DND-41 (cell line): ENCODE data around the gene ZNF474.

ENCODE experiments used
- ATAC-seq: fragments of 200-7000 bp; cut with Tn5 transposase; 3 replicates; pipeline ENCODE4 v1.9.1; 2021; ENCODE audit warnings: low read depth; ENCODE audit not compliant: insufficient read depth
- DNase-seq: peaks from one replicate; pipeline ENCODE4 v3.0.0-alpha.2; 2020
- H2AFZ ChIP-seq: 2 replicates; pipeline ENCODE4 v1.6.0; 2012; ENCODE audit warnings: low read depth, low read length
- H3K27ac ChIP-seq: 2 replicates; pipeline ENCODE4 v1.5.1; 2012; ENCODE audit warnings: low read length, inconsistent platforms
- H3K27me3 ChIP-seq: fragments of 200-600 bp; sonication (generic); 2 replicates; pipeline ENCODE4 v1.6.0; 2012; ENCODE audit warnings: low read length, mild to moderate bottlenecking, inconsistent platforms; ENCODE audit not compliant: insufficient read depth, poor library complexity
- H3K36me3 ChIP-seq: 2 replicates; pipeline ENCODE4 v1.5.1; 2012; ENCODE audit warnings: low read length, inconsistent platforms; ENCODE audit not compliant: insufficient read depth
- H3K4me1 ChIP-seq: 2 replicates; pipeline ENCODE4 v1.5.1; 2012; ENCODE audit warnings: mild to moderate bottlenecking, low read length; ENCODE audit not compliant: insufficient read depth
- H3K4me2 ChIP-seq: 2 replicates; pipeline ENCODE4 v1.6.0; 2012; ENCODE audit warnings: mild to moderate bottlenecking, moderate library complexity, low read length, inconsistent platforms; ENCODE audit not compliant: insufficient read depth
- H3K4me3 ChIP-seq, 2 experiments: fragments of 200-600 bp in 1 of 2; shearing (Covaris generic) in 1 of 2; 2 replicates each; pipeline ENCODE4 v1.5.1; 2012 to 2016; ENCODE audit warnings: inconsistent platforms in 2 of 2, low read length in 2 of 2, mild to moderate bottlenecking in 2 of 2, low read depth in 1 of 2, moderate library complexity in 1 of 2
- H3K79me2 ChIP-seq: 2 replicates; pipeline ENCODE4 v1.6.0; 2012; ENCODE audit warnings: low read length, inconsistent platforms; ENCODE audit not compliant: insufficient read depth
- H3K9ac ChIP-seq: 2 replicates; pipeline ENCODE4 v1.6.0; 2012; ENCODE audit warnings: low read depth, mild to moderate bottlenecking, inconsistent platforms, low read length, moderate library complexity
- H3K9me3 ChIP-seq: 2 replicates; pipeline ENCODE4 v1.5.1; 2012; ENCODE audit warnings: low read length, moderate library complexity, mild to moderate bottlenecking, inconsistent platforms; ENCODE audit not compliant: insufficient read depth, severe bottlenecking
- H4K20me1 ChIP-seq: 2 replicates; pipeline ENCODE4 v1.6.0; 2012; ENCODE audit warnings: low read length; ENCODE audit not compliant: insufficient read depth
- EZH2 ChIP-seq: IDR thresholded peaks from 3 replicates; pipeline ENCODE4 v1.6.1; 2012; ENCODE audit warnings: borderline replicate concordance, low read depth, mild to moderate bottlenecking, moderate library complexity, low read length, inconsistent platforms; ENCODE audit not compliant: severe bottlenecking
- TF ChIP-seq, protein P1 (sequence below): IDR thresholded peaks from 2 replicates; pipeline ENCODE4 v1.5.1; 2012; ENCODE audit warnings: borderline replicate concordance, low read length, moderate library complexity, mild to moderate bottlenecking; ENCODE audit not compliant: poor library complexity, severe bottlenecking; ENCODE audit errors: extremely low read depth

ZNF474 gene

DNA sequence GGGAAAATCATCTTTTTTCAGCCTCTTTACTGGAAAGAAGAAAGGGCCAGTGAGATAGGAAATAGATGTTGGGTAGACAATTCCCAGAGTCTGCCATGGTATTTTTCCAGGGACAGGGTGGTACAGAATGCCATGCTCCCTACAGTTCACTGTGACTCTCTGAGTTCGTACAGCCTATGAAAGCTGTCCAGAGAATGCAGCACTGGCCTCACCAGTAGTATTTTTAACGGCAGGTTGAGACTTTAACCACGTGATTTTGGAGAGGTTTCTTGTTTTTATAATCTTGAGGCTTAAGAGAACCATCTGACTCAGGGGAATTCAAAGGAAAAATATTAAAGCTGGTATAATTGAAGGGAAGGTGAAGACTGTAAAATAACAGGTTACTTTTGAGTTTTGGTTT is 10.1 kb upstream of the ZNF474 start:
- Histone ChIP-seq H3K27ac (no peak overlapping the region), H3K36me3 (no peaks in the 10 kb centered on the region), H3K79me2 (no peaks in the 10 kb centered on the region), H3K9me3 (no peaks in the 10 kb centered on the region), H3K9ac (no peak overlapping the region), H3K4me2 (no peak overlapping the region), H4K20me1 (no peaks in the 10 kb centered on the region), H3K4me1 (no peaks in the 10 kb centered on the region), H3K4me3 (no peak overlapping the region), H2AFZ (no peak overlapping the region), H3K27me3 (no peaks in the 10 kb centered on the region)
- DNase-seq (no peak), ATAC-seq (no peak)
- TF ChIP-seq, protein P1, sequence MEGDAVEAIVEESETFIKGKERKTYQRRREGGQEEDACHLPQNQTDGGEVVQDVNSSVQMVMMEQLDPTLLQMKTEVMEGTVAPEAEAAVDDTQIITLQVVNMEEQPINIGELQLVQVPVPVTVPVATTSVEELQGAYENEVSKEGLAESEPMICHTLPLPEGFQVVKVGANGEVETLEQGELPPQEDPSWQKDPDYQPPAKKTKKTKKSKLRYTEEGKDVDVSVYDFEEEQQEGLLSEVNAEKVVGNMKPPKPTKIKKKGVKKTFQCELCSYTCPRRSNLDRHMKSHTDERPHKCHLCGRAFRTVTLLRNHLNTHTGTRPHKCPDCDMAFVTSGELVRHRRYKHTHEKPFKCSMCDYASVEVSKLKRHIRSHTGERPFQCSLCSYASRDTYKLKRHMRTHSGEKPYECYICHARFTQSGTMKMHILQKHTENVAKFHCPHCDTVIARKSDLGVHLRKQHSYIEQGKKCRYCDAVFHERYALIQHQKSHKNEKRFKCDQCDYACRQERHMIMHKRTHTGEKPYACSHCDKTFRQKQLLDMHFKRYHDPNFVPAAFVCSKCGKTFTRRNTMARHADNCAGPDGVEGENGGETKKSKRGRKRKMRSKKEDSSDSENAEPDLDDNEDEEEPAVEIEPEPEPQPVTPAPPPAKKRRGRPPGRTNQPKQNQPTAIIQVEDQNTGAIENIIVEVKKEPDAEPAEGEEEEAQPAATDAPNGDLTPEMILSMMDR = no peak
- TF ChIP-seq EZH2 = no peak

GRCh38 chr5:122120493-122120892 is 8.9 kb upstream of the ZNF474 start:
- DNase-seq = no peak
- no peak for ATAC-seq

DNA sequence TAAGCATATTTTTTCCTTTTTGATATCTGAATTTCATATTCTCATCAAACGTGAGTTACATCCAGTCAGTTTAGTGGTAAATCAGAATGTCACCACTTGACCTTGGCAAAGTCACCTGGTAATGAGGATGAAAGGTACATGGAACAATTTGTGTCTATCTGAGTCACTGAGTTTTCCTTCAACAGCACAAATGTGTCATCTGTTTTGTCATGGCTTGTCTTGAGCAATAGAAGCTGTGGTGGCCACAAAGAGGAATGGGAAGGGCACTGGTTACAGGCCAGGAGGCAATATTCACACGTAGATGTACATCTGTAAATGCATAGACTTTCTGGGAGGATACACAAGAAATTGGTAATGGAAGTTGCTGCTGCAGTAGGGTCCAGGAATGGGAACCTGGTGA is 8.4 kb upstream of the ZNF474 start:
- Histone ChIP-seq H3K4me2 (no peak overlapping the region), H4K20me1 (no peaks in the 10 kb centered on the region), H3K36me3 (no peaks in the 10 kb centered on the region), H3K4me1 (no peaks in the 10 kb centered on the region), H3K9ac (no peak overlapping the region), H3K27ac (no peak overlapping the region), H2AFZ (no peak overlapping the region), H3K4me3 (no peak overlapping the region), H3K79me2 (no peaks in the 10 kb centered on the region), H3K27me3 (no peaks in the 10 kb centered on the region), H3K9me3 (no peaks in the 10 kb centered on the region)
- no peak for ATAC-seq
- no peak for DNase-seq
- TF ChIP-seq, protein P1 = no peak
- TF ChIP-seq EZH2 = no peak

More at GRCh38 chr5:122120493-122120892, 8.9 kb upstream of the ZNF474 start:
- no peak overlapping the region for H3K4me3 ChIP-seq
- H3K79me2 ChIP-seq = no peaks in the 10 kb centered on the region
- no peaks in the 10 kb centered on the region for H3K9me3 ChIP-seq
- H3K4me2 ChIP-seq = no peak overlapping the region
- no peaks in the 10 kb centered on the region for H4K20me1 ChIP-seq
- no peaks in the 10 kb centered on the region for H3K4me1 ChIP-seq
- H2AFZ ChIP-seq = no peak overlapping the region
- H3K36me3 ChIP-seq = no peaks in the 10 kb centered on the region
- no peak overlapping the region for H3K27ac ChIP-seq
- TF ChIP-seq, protein P1 = no peak
- no peak for TF ChIP-seq EZH2
- H3K27me3 ChIP-seq = no peaks in the 10 kb centered on the region
- no peak overlapping the region for H3K9ac ChIP-seq
